Stimulated activated CD4-positive, alpha-beta T cell treated with anti-CD3 and anti-CD28 coated beads, Interleukin-12 subunit alpha, Interleukin-12 subunit beta, amount 100 ng/mL, for 4 hours (primary cell): ENCODE data around the gene MAK.
"Not testable (repeated sequence)": the region's sequence is repeated elsewhere in the genome, so short reads cannot be mapped to it uniquely, and the experiment has no call there.

Source experiments
- DNase-seq: peaks from one replicate; pipeline ENCODE4 v3.0.0-alpha.2; 2020

The MAK gene

GRCh38 chr6:10722570-10722819 lies 115.8 kb downstream of the MAK start:
- DNase-seq, result no peak

- DNase-seq, result no peak
Measured at GRCh38 chr6:10721850-10722569, 116.3 kb downstream of the MAK start.

- not testable (repeated sequence) for DNase-seq
Measured at GRCh38 chr6:10720960-10721849, 117.1 kb downstream of the MAK start.

- peak; percentile 50 for DNase-seq
Measured at GRCh38 chr6:10720265-10720959, 117.9 kb downstream of the MAK start.

- no peak for DNase-seq
Measured at GRCh38 chr6:10719964-10720264, 118.4 kb downstream of the MAK start.

GRCh38 chr6:10719296-10719963 lies 118.9 kb downstream of the MAK start:
- DNase-seq, result no peak

GRCh38 chr6:10713962-10714361 lies 124.4 kb downstream of the MAK start:
- no peak for DNase-seq
